ENCODE data around the gene CAMKV. TPM values are rescaled to one million over a fixed set of nuclear protein-coding genes. Genes with fewer than 3 reads are reported as not detected.

CAMKV gene

GRCh38 chr3:49812916-49813496 is 56.7 kb downstream of the CAMKV start:
- no peaks in the 10 kb centered on the region for H3K79me1 ChIP-seq (replicated peaks; ENCODE audit: low read length, poor library complexity, severe bottlenecking)
- peak overlapping the region; percentile 96 for H4K91ac ChIP-seq (ENCODE audit: low read length)
- H3K4me3 ChIP-seq (ENCODE audit: insufficient read depth in 1 of 2, low read depth in 1 of 2, low read length in 2 of 2) = peak overlapping the region in 1 of 2 experiments; percentile 83
- H3K9ac ChIP-seq (ENCODE audit: low read length) = peak overlapping the region; percentile 86
- peak overlapping the region; percentile 54 for H2BK120ac ChIP-seq (ENCODE audit: low read depth, low read length)
- DNase-seq = no peak
- H3K27ac ChIP-seq (ENCODE audit: low read length, poor library complexity, severe bottlenecking) = no peak overlapping the region
- no peaks in the 10 kb centered on the region for H3K27me3 ChIP-seq (ENCODE audit: control insufficient read depth in 1 of 2, insufficient read depth in 1 of 2, low read length in 2 of 2)
- peak overlapping the region; percentile 82 to 91 for H3K18ac ChIP-seq (ENCODE audit: low read depth in 1 of 2, low read length in 2 of 2)
- no peak overlapping the region for H2AFZ ChIP-seq (ENCODE audit: low read depth, low read length)
- H3K4me1 ChIP-seq (ENCODE audit: control insufficient read depth, insufficient read depth, low read depth, low read length) = peaks cover 8% of the 10 kb centered on the region
- peak overlapping the region; percentile 60 to 96 for H2BK12ac ChIP-seq (ENCODE audit: low read length in 2 of 2)
- no peak overlapping the region for H2BK5ac ChIP-seq (ENCODE audit: low read depth, low read length, poor library complexity, severe bottlenecking)
- no peak overlapping the region for H2AK5ac ChIP-seq (ENCODE audit: low read length, severe bottlenecking)
- WGBS = 90% methylated on average over 9 of the region's 9 CpGs
- H3K14ac ChIP-seq (ENCODE audit: low read length in 2 of 2) = peak overlapping the region in 1 of 2 experiments; percentile 88
- H3K23ac ChIP-seq (ENCODE audit: low read length in 2 of 2) = no peak overlapping the region
- H3K4ac ChIP-seq (ENCODE audit: low read depth in 1 of 2, low read length in 2 of 2) = peak overlapping the region; percentile 84 to 92
- peaks cover 7 to 44% of the 10 kb centered on the region in 2 experiments for H3K36me3 ChIP-seq (ENCODE audit: control insufficient read depth in 1 of 2, insufficient read depth in 2 of 2, low read depth in 1 of 2, low read length in 2 of 2)
- peak overlapping the region; percentile 87 for H2BK15ac ChIP-seq (ENCODE audit: low read depth, poor library complexity, severe bottlenecking)
- peak overlapping the region; percentile 91 for H4K8ac ChIP-seq (ENCODE audit: low read length)
- no peaks in the 10 kb centered on the region for H3K9me3 ChIP-seq (ENCODE audit: control insufficient read depth, low read length)
- H3K4me2 ChIP-seq (ENCODE audit: low read length, poor library complexity, severe bottlenecking) = no peak overlapping the region

Small RNAs within 50 kb of the gene (small RNA-seq; reads per million reads assigned to genes)
- gene RN7SL217P (ENCODE audit: low read depth) = not detected

Data from mesenchymal stem cell (in vitro differentiated cells and primary cell).